Esophagus muscularis mucosa (tissue), 4 donors: ENCODE results near the gene NPHP4.

Source experiments
- EP300 ChIP-seq: sonication (generic); formaldehyde crosslinking; IDR thresholded peaks from one replicate; pipeline ENCODE4 v1.6.1; 2017; ENCODE audit warnings: antibody characterized with exemption
- POLR2A ChIP-seq: fragments of 450-650 bp; IDR thresholded peaks from one replicate; pipeline ENCODE4 v1.6.1; 2017; ENCODE audit warnings: antibody characterized with exemption, moderate library complexity, mild to moderate bottlenecking, low read depth
- TF ChIP-seq, protein P1 (sequence below), 3 experiments: fragments of 200-600 bp in 2 of 3; fragments of 450-650 bp in 1 of 3; sonication (generic) in 2 of 3; IDR thresholded peaks; one replicate each; pipeline ENCODE4 v1.5.1; 2017 to 2019; ENCODE audit warnings: antibody characterized with exemption in 3 of 3, mild to moderate bottlenecking in 2 of 3, moderate library complexity in 1 of 3

DNA sequence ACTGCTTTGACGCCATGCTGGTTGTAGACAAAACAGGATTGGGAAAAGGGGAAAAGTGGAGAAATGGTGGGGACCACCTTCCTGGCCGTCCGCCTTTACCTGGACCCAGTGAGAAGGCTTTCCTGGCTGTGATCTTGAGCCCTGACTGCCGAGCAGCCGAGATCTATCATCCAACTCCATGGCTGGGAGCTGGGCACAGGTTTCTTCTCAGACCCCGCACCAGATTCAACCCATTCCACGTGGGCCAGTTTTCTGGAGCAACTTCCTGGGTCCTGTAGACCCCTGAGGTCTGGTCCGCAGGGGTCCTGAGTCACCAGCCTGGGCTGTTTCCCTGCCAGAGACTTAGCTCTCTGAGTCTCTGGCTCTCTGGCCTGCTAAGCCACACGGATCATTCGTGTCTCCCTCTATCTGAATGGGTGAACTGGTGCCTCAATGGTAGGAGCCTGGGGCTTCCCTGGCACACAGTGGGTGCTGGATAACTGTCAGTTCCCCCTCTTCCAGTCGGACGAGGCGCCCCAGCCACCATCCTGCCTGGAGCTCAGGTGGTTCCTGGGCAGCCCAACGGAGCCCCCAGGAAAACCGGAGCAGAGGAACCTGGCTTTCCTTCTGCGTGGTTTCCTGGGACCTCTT is 4.5 kb upstream of the NPHP4 start:
- TF ChIP-seq, protein P1, sequence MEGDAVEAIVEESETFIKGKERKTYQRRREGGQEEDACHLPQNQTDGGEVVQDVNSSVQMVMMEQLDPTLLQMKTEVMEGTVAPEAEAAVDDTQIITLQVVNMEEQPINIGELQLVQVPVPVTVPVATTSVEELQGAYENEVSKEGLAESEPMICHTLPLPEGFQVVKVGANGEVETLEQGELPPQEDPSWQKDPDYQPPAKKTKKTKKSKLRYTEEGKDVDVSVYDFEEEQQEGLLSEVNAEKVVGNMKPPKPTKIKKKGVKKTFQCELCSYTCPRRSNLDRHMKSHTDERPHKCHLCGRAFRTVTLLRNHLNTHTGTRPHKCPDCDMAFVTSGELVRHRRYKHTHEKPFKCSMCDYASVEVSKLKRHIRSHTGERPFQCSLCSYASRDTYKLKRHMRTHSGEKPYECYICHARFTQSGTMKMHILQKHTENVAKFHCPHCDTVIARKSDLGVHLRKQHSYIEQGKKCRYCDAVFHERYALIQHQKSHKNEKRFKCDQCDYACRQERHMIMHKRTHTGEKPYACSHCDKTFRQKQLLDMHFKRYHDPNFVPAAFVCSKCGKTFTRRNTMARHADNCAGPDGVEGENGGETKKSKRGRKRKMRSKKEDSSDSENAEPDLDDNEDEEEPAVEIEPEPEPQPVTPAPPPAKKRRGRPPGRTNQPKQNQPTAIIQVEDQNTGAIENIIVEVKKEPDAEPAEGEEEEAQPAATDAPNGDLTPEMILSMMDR (IDR thresholded peaks at IDR 0.05): no peak
- TF ChIP-seq EP300 (no peak), POLR2A (no peak)
